HFFc6 (cell line): Measurements from ENCODE around the gene MYO5A. TPM values are rescaled to one million over a fixed set of nuclear protein-coding genes. Genes with fewer than 3 reads are reported as not detected.

Experiments used
- DNase-seq: peaks from one replicate; pipeline ENCODE4 v3.0.0-alpha.2; 2018
- H3K27ac Mint-ChIP-seq: 2 replicates; pipeline ENCODE4 v1.8.0; 2020; ENCODE audit warnings: mild to moderate bottlenecking, mixed read lengths
- H3K27me3 Mint-ChIP-seq: 2 replicates; pipeline ENCODE4 v1.8.0; 2021; ENCODE audit warnings: mild to moderate bottlenecking, moderate library complexity, mixed read lengths; ENCODE audit not compliant: insufficient read depth
- H3K36me3 Mint-ChIP-seq: 2 replicates; pipeline ENCODE4 v1.8.0; 2021; ENCODE audit warnings: low read depth, mixed read lengths
- H3K4me1 Mint-ChIP-seq: 2 replicates; pipeline ENCODE4 v1.8.0; 2020; ENCODE audit warnings: low read depth, mixed read lengths
- H3K4me3 Mint-ChIP-seq: 2 replicates; pipeline ENCODE4 v1.8.0; 2020; ENCODE audit warnings: mild to moderate bottlenecking, moderate library complexity, mixed read lengths
- H3K9me3 Mint-ChIP-seq: 2 replicates; pipeline ENCODE4 v1.8.0; 2020; ENCODE audit warnings: mild to moderate bottlenecking, mixed read lengths
- total RNA-seq, 6 experiments: library from RNA; stranded (reverse); fragmentation: NEBNext Ultra II Directional; extraction: Animal tissue kit (Norgen Biotek cat#: 25700); gene quantifications; 2 replicates in 1 of 6; 3 replicates in 5 of 6; pipeline ENCODE4 v1.2.3, GENCODE V29; 2021
- TF ChIP-seq, protein P1 (sequence below): fragments of 200-600 bp; sonication (generic); IDR thresholded peaks from 2 replicates; pipeline ENCODE4 v1.5.0; 2021; ENCODE audit warnings: antibody characterized with exemption, mild to moderate bottlenecking

The MYO5A gene
- total RNA-seq, 6 experiments from 2014 or later, result 47.4 to 59.4 (median 54.0) TPM

DNA sequence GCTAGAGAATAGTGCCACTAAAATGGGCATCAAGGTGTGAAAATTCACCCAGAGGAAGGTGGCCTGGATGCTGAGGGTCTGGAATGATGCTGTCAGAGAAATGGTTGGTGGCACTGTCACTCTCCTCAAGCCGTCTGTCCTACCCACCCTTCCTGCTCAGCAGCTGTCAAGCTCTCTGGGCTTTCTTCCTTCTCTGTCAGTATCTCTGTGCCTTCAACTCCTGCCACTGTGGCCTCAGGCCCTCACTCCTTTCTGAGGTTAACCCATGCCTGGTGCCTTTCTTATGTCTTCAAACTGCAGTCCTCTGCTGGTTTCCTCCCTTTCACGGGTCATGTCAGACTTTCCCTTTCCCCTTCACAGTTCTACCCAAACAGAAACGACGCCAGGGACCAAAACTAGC lies 237.5 kb downstream of the MYO5A start:
- no peak overlapping the region for H3K4me3 Mint-ChIP-seq
- peaks cover 21% of the 10 kb centered on the region for H3K27me3 Mint-ChIP-seq
- no peaks in the 10 kb centered on the region for H3K36me3 Mint-ChIP-seq
- H3K27ac Mint-ChIP-seq, result no peak overlapping the region
- H3K4me1 Mint-ChIP-seq, result no peaks in the 10 kb centered on the region; the same call in 1 of the 2 replicates
- no peak for DNase-seq
- TF ChIP-seq, protein P1, sequence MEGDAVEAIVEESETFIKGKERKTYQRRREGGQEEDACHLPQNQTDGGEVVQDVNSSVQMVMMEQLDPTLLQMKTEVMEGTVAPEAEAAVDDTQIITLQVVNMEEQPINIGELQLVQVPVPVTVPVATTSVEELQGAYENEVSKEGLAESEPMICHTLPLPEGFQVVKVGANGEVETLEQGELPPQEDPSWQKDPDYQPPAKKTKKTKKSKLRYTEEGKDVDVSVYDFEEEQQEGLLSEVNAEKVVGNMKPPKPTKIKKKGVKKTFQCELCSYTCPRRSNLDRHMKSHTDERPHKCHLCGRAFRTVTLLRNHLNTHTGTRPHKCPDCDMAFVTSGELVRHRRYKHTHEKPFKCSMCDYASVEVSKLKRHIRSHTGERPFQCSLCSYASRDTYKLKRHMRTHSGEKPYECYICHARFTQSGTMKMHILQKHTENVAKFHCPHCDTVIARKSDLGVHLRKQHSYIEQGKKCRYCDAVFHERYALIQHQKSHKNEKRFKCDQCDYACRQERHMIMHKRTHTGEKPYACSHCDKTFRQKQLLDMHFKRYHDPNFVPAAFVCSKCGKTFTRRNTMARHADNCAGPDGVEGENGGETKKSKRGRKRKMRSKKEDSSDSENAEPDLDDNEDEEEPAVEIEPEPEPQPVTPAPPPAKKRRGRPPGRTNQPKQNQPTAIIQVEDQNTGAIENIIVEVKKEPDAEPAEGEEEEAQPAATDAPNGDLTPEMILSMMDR, result no peak
- H3K9me3 Mint-ChIP-seq, result no peaks in the 10 kb centered on the region

DNA sequence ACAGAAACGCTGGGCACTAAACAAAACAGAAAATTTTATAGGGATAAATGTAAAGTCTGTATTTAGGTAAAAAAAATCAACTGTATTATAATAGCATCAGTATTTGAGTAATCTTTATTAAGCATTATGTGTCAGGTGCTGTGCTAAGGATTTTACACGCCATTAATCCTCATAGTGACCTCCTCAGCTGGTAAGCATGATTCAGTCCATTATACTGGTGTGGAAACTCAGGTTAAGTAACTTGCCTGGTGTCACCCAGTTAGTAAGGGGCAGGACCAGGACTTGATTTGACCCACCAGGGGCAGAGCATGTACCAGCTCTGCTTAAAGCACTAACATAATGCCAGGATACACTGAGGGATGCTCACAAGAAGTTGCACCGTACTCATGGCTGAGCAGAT lies 237.9 kb downstream of the MYO5A start:
- no peaks in the 10 kb centered on the region for H3K9me3 Mint-ChIP-seq
- H3K4me3 Mint-ChIP-seq, result no peak overlapping the region
- no peak overlapping the region for H3K27ac Mint-ChIP-seq
- H3K36me3 Mint-ChIP-seq, result no peaks in the 10 kb centered on the region
- no peak for DNase-seq
- TF ChIP-seq, protein P1, result no peak
- peaks cover 20% of the 10 kb centered on the region for H3K27me3 Mint-ChIP-seq
- H3K4me1 Mint-ChIP-seq, result no peaks in the 10 kb centered on the region; the same call in 1 of the 2 replicates

DNA sequence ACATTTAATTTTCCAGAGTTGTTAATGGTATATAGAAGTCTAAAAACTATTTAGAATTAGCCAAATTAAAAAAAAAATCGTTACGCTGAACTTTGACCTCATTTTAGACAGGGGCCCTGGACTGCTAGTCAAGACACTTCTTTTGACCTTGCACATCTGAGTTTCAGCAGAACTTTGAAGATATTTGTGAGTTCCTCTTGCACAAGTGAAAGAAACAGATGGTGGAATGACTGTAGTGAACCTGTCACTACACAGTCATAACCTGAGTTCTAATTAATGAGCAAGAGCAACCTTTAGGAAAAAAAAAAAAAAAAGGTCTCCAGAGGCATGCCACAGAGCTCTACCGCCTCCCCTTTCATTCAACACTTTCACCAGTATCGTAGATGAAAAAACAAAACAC lies 238.4 kb downstream of the MYO5A start:
- peaks cover 20% of the 10 kb centered on the region for H3K27me3 Mint-ChIP-seq
- TF ChIP-seq, protein P1, result no peak
- DNase-seq, result no peak
- no peaks in the 10 kb centered on the region; the same call in 1 of the 2 replicates for H3K4me1 Mint-ChIP-seq
- H3K9me3 Mint-ChIP-seq, result no peaks in the 10 kb centered on the region
- H3K4me3 Mint-ChIP-seq, result no peak overlapping the region
- H3K27ac Mint-ChIP-seq, result no peak overlapping the region
- H3K36me3 Mint-ChIP-seq, result no peaks in the 10 kb centered on the region

DNA sequence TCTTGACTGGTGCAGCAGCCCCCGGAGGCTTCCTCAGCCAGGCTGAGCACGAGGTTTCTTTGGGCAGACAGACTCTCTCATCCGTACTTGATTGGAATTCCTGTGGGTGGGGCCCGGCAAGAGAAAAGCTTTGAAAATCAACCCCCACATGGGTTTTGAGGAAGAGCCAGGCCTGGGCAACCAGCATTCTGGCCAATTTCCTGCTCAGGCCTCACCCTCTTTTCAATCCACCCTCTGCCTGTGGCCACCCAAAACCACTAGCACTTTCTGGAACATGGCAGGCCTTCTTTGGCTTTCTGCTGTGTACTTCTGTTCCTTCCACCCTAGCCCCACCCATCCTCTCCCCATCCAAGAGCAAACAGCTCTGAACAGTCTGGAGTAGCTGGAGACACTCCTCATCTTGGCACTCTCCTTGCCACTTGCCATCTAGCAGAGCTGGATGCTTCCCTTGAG lies 239.0 kb downstream of the MYO5A start:
- no peak for DNase-seq
- Mint-ChIP-seq H3K4me1 (no peaks in the 10 kb centered on the region; the same call in none of the 2 replicates), H3K27me3 (peaks cover 20% of the 10 kb centered on the region), H3K36me3 (no peaks in the 10 kb centered on the region), H3K27ac (no peak overlapping the region), H3K4me3 (no peak overlapping the region), H3K9me3 (no peaks in the 10 kb centered on the region)
- TF ChIP-seq, protein P1, result no peak

DNA sequence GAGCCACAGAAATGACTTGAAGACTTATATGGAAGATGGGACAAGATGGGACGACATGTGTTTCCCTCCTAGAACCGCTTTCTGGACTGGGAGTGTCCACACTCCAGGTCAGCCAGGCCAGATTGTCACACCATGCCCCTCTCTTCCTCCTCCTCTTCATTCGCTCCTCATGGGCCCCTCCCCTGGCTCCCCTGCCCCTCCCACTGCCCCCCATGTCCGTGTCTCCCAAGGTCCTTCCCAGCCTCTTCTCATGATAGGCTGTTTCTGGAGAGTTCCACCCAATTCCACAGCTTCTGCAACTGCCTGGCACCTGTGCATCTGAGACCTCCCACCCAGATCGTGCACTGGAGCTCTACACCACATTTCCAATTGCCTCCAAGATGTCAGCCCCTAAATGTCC lies 239.7 kb downstream of the MYO5A start:
- H3K27me3 Mint-ChIP-seq, result peaks cover 18% of the 10 kb centered on the region
- H3K9me3 Mint-ChIP-seq, result no peaks in the 10 kb centered on the region
- H3K27ac Mint-ChIP-seq, result no peak overlapping the region
- H3K4me3 Mint-ChIP-seq, result no peak overlapping the region
- H3K36me3 Mint-ChIP-seq, result no peaks in the 10 kb centered on the region
- TF ChIP-seq, protein P1, result no peak
- peaks cover 6% of the 10 kb centered on the region for H3K4me1 Mint-ChIP-seq
- no peak for DNase-seq
